Neural progenitor cell (in vitro differentiated cells): ENCODE results near the gene CYTH1.

Experiments used
- CTCF ChIP-seq: fragments of 200-600 bp; sonication (generic); IDR thresholded peaks from 2 replicates; pipeline ENCODE4 v1.5.1; 2017; ENCODE audit warnings: antibody characterized with exemption, mild to moderate bottlenecking
- EZH2 ChIP-seq: fragments of 200-600 bp; sonication (generic); IDR thresholded peaks from 2 replicates; pipeline ENCODE4 v1.6.1; 2017; ENCODE audit warnings: antibody characterized with exemption, mild to moderate bottlenecking, moderate library complexity
- EZH2phosphoT487 ChIP-seq: fragments of 200-600 bp; sonication (generic); IDR thresholded peaks from 2 replicates; pipeline ENCODE4 v1.6.1; 2017; ENCODE audit warnings: antibody characterized with exemption

GRCh38 chr17:78803186-78803845 is 21.2 kb upstream of the CYTH1 start:
- TF ChIP-seq CTCF (no peak), EZH2 (no peak), EZH2phosphoT487 (no peak)
